Bronchial epithelial cell (primary cell): ENCODE data around the gene FOXP3. TPM values are rescaled to one million over a fixed set of nuclear protein-coding genes. Genes with fewer than 3 reads are reported as not detected.
"Not testable (repeated sequence)": the region's sequence is repeated elsewhere in the genome, so short reads cannot be mapped to it uniquely, and the experiment has no call there.

Source experiments
- DNase-seq: peaks from one replicate; pipeline ENCODE4 v3.0.0-alpha.2; 2010; ENCODE audit warnings: low read depth
- FAIRE-seq: peaks from 2 replicates; lab custom pipeline; 2011; peaks lifted over from hg19 to GRCh38; lab: Jason Lieb, UNC
- H3K27me3 ChIP-seq: 2 replicates; pipeline ENCODE4 v1.5.1; 2011; ENCODE audit warnings: low read length; ENCODE audit not compliant: control insufficient read depth, insufficient read depth
- H3K36me3 ChIP-seq: 2 replicates; pipeline ENCODE4 v1.5.1; 2011; ENCODE audit warnings: low read length; ENCODE audit not compliant: control insufficient read depth, insufficient read depth
- H3K4me3 ChIP-seq: 2 replicates; pipeline ENCODE4 v1.5.1; 2011; ENCODE audit warnings: mild to moderate bottlenecking, low read depth, low read length, control low read depth
- CTCF ChIP-seq: IDR thresholded peaks from 2 replicates; pipeline ENCODE4 v1.5.1; 2011; ENCODE audit warnings: mild to moderate bottlenecking, moderate library complexity, low read length, control low read depth, inconsistent platforms; ENCODE audit not compliant: insufficient read depth, severe bottlenecking
- total RNA-seq: library from RNA; depleted of rRNA; stranded (reverse); fragments of >200 nt; gene quantifications from 2 replicates; pipeline ENCODE4 v1.2.1, GENCODE V29; 2014

FOXP3 gene
- total RNA-seq, 1 donor from 2014 or later = not detected

GRCh38 chrX:49303346-49303745 lies 38.8 kb upstream of the FOXP3 start, which contains the start of gene GAGE10:
Gene GAGE10, plus strand, starts transcription at chrX:49303646. Its CDS starts 1,214 bp downstream, at chrX:49304860.
- H3K4me3 ChIP-seq = no peak within 1 kb of the TSS
- H3K27me3 ChIP-seq = no peaks in the 10 kb centered on the region
- DNase-seq = no peak
- no peak for TF ChIP-seq CTCF
- FAIRE-seq = no peak
- no peaks in the 10 kb centered on the region for H3K36me3 ChIP-seq

DNA sequence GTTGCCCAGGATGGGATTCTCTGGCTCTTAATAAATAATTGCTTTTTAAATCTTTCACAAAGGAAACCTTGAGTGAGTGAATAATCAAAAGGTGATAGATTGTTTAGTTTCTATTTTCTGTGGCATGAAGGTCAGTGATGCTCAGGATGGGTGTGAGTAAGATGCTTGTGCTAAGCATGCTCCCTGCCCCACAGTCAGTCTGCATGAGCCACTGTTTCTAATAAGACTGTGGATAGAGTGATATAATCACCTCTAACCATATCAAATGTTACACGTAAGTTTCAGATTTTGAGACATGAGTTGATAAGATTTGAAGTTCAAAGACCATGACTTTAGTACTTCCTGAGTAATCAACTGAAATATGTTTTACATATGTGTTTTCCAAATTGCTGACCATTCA lies 36.2 kb upstream of the FOXP3 start:
- TF ChIP-seq CTCF = no peak
- Histone ChIP-seq H3K27me3 (no peaks in the 10 kb centered on the region), H3K36me3 (no peaks in the 10 kb centered on the region), H3K4me3 (no peak overlapping the region)
- FAIRE-seq (no peak), DNase-seq (no peak)

DNA sequence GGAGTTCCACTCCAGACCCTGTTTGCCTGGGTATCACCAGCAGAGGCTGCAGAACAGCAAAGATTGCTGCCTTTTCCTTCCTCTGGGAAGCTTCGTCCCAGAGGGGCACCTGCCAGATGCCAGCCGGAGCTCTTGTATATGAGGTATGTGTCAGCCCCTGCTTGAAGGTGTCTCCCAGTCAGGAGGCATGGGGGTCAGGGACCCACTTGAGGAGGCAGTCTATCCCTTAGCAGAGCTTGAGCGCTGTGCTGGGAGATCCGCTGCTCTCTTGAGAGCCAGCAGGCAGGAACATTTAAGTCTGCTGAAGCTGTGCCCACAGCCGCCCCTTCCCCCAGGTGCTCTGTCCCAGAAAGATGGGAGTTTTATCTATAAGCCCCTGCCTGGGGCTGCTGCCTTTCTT lies 34.8 kb upstream of the FOXP3 start:
- not testable (repeated sequence) for H3K36me3 ChIP-seq, DNase-seq, FAIRE-seq, H3K4me3 ChIP-seq, H3K27me3 ChIP-seq

DNA sequence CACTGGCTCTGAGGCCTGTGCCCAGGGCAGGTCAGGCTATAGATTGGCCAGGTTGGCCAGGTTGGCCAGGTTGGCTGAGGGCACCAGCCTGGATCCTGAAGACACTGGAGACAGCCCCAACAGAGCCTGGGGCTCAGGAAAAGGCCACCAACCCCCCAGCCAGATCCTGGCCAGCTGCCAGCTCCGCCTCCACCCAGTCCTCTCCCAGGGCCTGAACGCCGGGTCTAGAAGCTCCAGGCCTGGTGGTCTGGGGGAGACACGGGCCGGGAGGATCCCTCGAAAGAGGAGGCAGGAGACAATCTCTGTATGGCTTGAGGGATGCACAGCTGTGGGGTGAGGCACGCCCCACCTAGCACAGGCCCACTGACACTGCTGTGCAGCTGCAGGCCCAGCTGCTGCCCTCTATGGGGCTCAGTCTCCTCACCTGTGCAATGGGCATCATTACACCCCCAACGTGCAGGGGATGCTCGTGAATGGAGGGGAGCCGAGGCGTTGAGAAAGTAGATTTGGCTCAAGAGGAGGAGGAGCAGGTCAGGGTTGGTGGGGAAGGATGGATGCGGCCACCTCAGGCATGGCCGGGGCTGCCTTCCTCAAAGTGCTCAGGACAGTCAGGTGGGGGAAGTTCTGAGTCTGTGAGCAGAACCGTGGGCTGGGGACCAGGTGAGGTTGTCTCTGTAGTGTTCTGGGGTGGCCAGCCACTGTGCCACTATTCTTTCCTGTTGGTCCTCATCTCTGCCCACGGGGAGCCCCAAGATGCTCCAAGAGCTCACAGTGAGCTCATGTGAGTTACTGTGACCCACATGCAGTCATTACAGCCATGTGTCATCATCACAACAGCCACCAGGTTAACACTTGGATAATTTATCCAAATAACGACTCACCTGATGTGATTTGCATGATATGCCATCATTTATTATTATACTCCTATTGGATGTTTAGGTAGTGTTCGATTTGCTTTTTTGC lies 28.2 kb upstream of the FOXP3 start:
- no peak overlapping the region for H3K4me3 ChIP-seq
- FAIRE-seq = no peak
- H3K27me3 ChIP-seq = no peaks in the 10 kb centered on the region
- no peaks in the 10 kb centered on the region for H3K36me3 ChIP-seq
- DNase-seq = no peak
- TF ChIP-seq CTCF = no peak

DNA sequence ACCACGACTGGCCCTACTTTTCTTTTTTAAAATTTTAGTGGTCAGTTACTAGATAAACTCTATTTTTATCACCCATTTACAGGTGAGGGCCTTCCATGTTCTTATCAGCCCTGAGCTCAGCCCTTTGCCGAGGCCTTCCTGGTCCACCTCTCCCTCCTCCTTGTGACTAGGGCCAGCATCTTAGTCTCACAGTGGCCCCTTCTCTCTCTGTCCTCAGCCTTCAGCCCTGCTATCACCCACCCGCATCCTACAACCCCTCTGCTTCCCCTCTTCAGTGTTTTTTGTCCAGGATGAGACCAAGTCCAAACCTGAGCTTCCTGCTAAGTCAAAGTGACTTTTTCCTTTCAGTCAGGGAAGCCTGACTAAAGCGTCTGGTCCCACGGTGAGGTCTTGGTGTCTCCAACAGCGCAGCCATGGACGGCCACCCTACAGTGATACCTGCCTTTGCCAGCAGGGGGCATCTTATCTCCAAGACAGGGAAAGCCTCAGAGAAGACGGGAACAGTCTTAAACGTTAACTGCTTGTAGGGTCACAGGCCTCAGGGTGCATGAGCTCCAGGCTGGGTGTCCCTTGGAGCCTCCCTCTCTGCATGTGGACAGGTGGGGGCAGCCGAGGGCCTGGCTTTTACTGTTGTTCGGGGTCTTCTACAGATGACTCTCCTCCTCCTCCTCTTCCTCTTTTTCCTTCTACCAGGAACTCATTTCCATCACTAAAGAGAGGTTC lies 27.3 kb upstream of the FOXP3 start:
- Histone ChIP-seq H3K4me3 (no peak overlapping the region), H3K36me3 (no peaks in the 10 kb centered on the region), H3K27me3 (no peaks in the 10 kb centered on the region)
- FAIRE-seq (peak; percentile 23), DNase-seq (peak; percentile 39)
- TF ChIP-seq CTCF = peak; percentile 71

DNA sequence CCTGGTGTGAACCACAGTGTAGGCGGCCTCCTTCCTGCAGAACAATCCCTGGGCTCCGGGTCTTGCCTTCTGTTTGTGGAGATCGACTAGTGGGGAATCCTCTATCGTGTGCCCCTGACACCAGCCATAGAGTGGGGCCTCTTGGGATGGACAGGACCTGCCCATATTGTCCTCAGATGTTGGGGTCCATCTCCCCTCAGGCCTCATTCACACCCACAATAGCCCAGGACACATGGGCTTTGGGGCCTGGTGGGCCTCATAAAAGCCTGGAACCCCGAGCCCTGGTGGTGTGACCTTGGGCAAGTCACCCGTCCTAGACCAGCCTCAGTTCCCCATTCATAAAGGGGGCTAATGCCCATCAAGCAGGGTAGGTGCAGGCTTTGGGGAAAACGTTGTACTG lies 25.7 kb upstream of the FOXP3 start:
- no peak for FAIRE-seq
- DNase-seq = no peak
- TF ChIP-seq CTCF = no peak
- Histone ChIP-seq H3K36me3 (no peaks in the 10 kb centered on the region), H3K4me3 (no peak overlapping the region), H3K27me3 (no peaks in the 10 kb centered on the region)
